CD14-positive monocyte (primary cell): ENCODE results near the gene SCN3A. TPM values are rescaled to one million over a fixed set of nuclear protein-coding genes. Genes with fewer than 3 reads are reported as not detected.

Source experiments
- DNase-seq, 3 donors: peaks; one replicate each; pipeline ENCODE4 v3.0.0-alpha.2; 2011 to 2022
- H2AFZ ChIP-seq: 2 replicates; pipeline ENCODE4 v1.6.0; 2012; ENCODE audit warnings: mild to moderate bottlenecking, low read depth, low read length, inconsistent platforms; ENCODE audit not compliant: insufficient read depth, poor library complexity, severe bottlenecking
- H3K27ac ChIP-seq, 2 donors: 1 replicate in 1 of 2; 2 replicates in 1 of 2; pipeline ENCODE4 v1.5.1; 2012 to 2013; ENCODE audit warnings: low read length in 2 of 2, control low read depth in 1 of 2, inconsistent platforms in 1 of 2, low read depth in 1 of 2, mild to moderate bottlenecking in 1 of 2
- H3K27me3 ChIP-seq, 2 donors: one replicate each; pipeline versions ENCODE4 v1.6.0 to v1.6.1; 2011 to 2013; ENCODE audit warnings: low read length in 2 of 2; ENCODE audit not compliant: control insufficient read depth in 2 of 2, insufficient read depth in 2 of 2
- H3K36me3 ChIP-seq, 2 donors: replicated peaks in 1 of 2; 1 replicate in 1 of 2; 2 replicates in 1 of 2; pipeline versions ENCODE4 v1.5.1 to v1.6.1; 2012 to 2013; ENCODE audit warnings: low read length in 2 of 2, control low read depth in 1 of 2, inconsistent platforms in 1 of 2, mild to moderate bottlenecking in 1 of 2; ENCODE audit not compliant: insufficient read depth in 2 of 2, control insufficient read depth in 1 of 2
- H3K4me1 ChIP-seq, 2 donors: 1 replicate in 1 of 2; 2 replicates in 1 of 2; pipeline versions ENCODE4 v1.5.1 to v1.6.1; 2012 to 2013; ENCODE audit warnings: low read length in 2 of 2, control low read depth in 1 of 2, inconsistent platforms in 1 of 2, mild to moderate bottlenecking in 1 of 2, moderate library complexity in 1 of 2; ENCODE audit not compliant: insufficient read depth in 2 of 2, control insufficient read depth in 1 of 2
- H3K4me2 ChIP-seq: replicated peaks from 2 replicates; pipeline ENCODE3; 2012; ENCODE audit warnings: low read length, moderate library complexity, mild to moderate bottlenecking; ENCODE audit not compliant: poor library complexity, severe bottlenecking; ENCODE audit errors: extremely low read depth
- H3K4me3 ChIP-seq, 3 experiments: fragments of 200-600 bp in 1 of 3; sonication (generic) in 1 of 3; replicated peaks in 1 of 3; 1 replicate in 2 of 3; 2 replicates in 1 of 3; pipeline ENCODE4 v1.5.1; 2011 to 2013; ENCODE audit warnings: low read length in 3 of 3, mild to moderate bottlenecking in 3 of 3, control low read depth in 2 of 3, low read depth in 2 of 3, inconsistent platforms in 1 of 3, moderate library complexity in 1 of 3
- H3K79me2 ChIP-seq: 2 replicates; pipeline ENCODE4 v1.6.0; 2012; ENCODE audit warnings: mild to moderate bottlenecking, control low read depth, inconsistent platforms, low read length, moderate library complexity; ENCODE audit not compliant: insufficient read depth
- H3K9ac ChIP-seq: 2 replicates; pipeline ENCODE4 v1.6.0; 2017; ENCODE audit warnings: low read length, mild to moderate bottlenecking; ENCODE audit not compliant: insufficient read depth, poor library complexity, severe bottlenecking
- H3K9me3 ChIP-seq, 2 donors: replicated peaks in 1 of 2; 1 replicate in 1 of 2; 2 replicates in 1 of 2; pipeline versions ENCODE4 v1.5.1 to v1.6.1; 2012 to 2013; ENCODE audit warnings: low read length in 2 of 2, control low read depth in 1 of 2; ENCODE audit not compliant: control insufficient read depth in 1 of 2, insufficient read depth in 1 of 2
- H4K20me1 ChIP-seq: 2 replicates; pipeline ENCODE4 v1.6.0; 2012; ENCODE audit warnings: mild to moderate bottlenecking, low read length, control low read depth, moderate library complexity; ENCODE audit not compliant: insufficient read depth
- H3K27ac Mint-ChIP-seq, 7 donors: one replicate each; pipeline ENCODE4 v1.8.0; 2020; ENCODE audit warnings: mild to moderate bottlenecking in 7 of 7, mixed read lengths in 7 of 7, moderate library complexity in 6 of 7, inconsistent platforms in 2 of 7
- H3K27me3 Mint-ChIP-seq, 3 donors: one replicate each; pipeline ENCODE4 v1.8.0; 2021 to 2022; ENCODE audit warnings: low read depth in 3 of 3, mild to moderate bottlenecking in 3 of 3, mixed read lengths in 3 of 3, moderate library complexity in 3 of 3, inconsistent platforms in 1 of 3
- H3K36me3 Mint-ChIP-seq, 2 donors: one replicate each; pipeline ENCODE4 v1.8.0; 2020; ENCODE audit warnings: mixed read lengths in 2 of 2, inconsistent platforms in 1 of 2, mild to moderate bottlenecking in 1 of 2
- H3K4me1 Mint-ChIP-seq: one replicate; pipeline ENCODE4 v1.8.0; 2020; ENCODE audit warnings: mild to moderate bottlenecking, mixed read lengths
- H3K4me3 Mint-ChIP-seq, 2 donors: one replicate each; pipeline ENCODE4 v1.8.0; 2020; ENCODE audit warnings: mild to moderate bottlenecking in 2 of 2, mixed read lengths in 2 of 2, moderate library complexity in 1 of 2
- H3K9me3 Mint-ChIP-seq, 7 donors: one replicate each; pipeline ENCODE4 v1.8.0; 2020 to 2022; ENCODE audit warnings: mixed read lengths in 7 of 7, mild to moderate bottlenecking in 6 of 7, moderate library complexity in 6 of 7, inconsistent platforms in 2 of 7
- CTCF ChIP-seq: fragments of 200-600 bp; IDR thresholded peaks from one replicate; pipeline ENCODE4 v1.8.0; 2022; ENCODE audit warnings: antibody characterized with exemption, mild to moderate bottlenecking
- WGBS: methylation state at CpG from one replicate; pipeline ENCODE4 v1.1.5; 2013; ENCODE audit warnings: missing lambda C conversion rate; ENCODE audit not compliant: insufficient coverage; 5-methylcytosine and 5-hydroxymethylcytosine counted together
- intact Hi-C, 2 donors: fragments of 100-400 bp; cut with micrococcal nuclease; formaldehyde crosslinking; loops; one replicate each; pipeline versions ENCODE4 v1.15.0 to v1.15.1; 2023
- polyA plus RNA-seq, 3 donors: library from polyadenylated mRNA; depleted of rRNA in 1 of 3; unstranded in 2 of 3; stranded (reverse) in 1 of 3; fragments of 300-500 nt in 2 of 3; fragments of >200 nt in 1 of 3; fragmentation: Illumina TruSeq in 2 of 3; gene quantifications; 1 replicate in 2 of 3; 2 replicates in 1 of 3; pipeline ENCODE4 v1.2.3, GENCODE V29; 2012 to 2021

The SCN3A gene
- polyA plus RNA-seq, 3 donors, result 0.03 TPM; not detected in 2

GRCh38 chr2:165147186-165148045 lies 56.4 kb downstream of the SCN3A start:
- intact Hi-C loops, result no loop called here
- H3K4me1 Mint-ChIP-seq, result no peaks in the 10 kb centered on the region

GRCh38 chr2:165144315-165144714 lies 59.5 kb downstream of the SCN3A start:
- H3K36me3 ChIP-seq, result no peaks in the 10 kb centered on the region
- no peak overlapping the region for H3K4me2 ChIP-seq
- H3K4me1 ChIP-seq, result no peaks in the 10 kb centered on the region
- no peaks in the 10 kb centered on the region for H3K79me2 ChIP-seq
- no peaks in the 10 kb centered on the region for H3K36me3 Mint-ChIP-seq
- no peak overlapping the region for H3K4me3 ChIP-seq
- no peaks in the 10 kb centered on the region for H3K27me3 Mint-ChIP-seq
- H3K27ac Mint-ChIP-seq, result no peak overlapping the region
- H3K4me3 Mint-ChIP-seq, result no peak overlapping the region
- no peaks in the 10 kb centered on the region for H3K4me1 Mint-ChIP-seq
- H3K27ac ChIP-seq, result no peak overlapping the region
- whole genome bisulfite sequencing, result 100% methylated on average over 1 of the region's 1 CpG
- intact Hi-C loops, result no loop called here
- no peak overlapping the region for H2AFZ ChIP-seq
- no peak for TF ChIP-seq CTCF
- no peaks in the 10 kb centered on the region for H3K9me3 Mint-ChIP-seq
- no peaks in the 10 kb centered on the region for H3K27me3 ChIP-seq
- H3K9ac ChIP-seq, result no peak overlapping the region
- DNase-seq, result no peak
- no peaks in the 10 kb centered on the region for H4K20me1 ChIP-seq
- H3K9me3 ChIP-seq, result no peaks in the 10 kb centered on the region

More at GRCh38 chr2:165147186-165148045, 56.4 kb downstream of the SCN3A start:
- Histone ChIP-seq H3K36me3 (no peaks in the 10 kb centered on the region), H3K27ac (no peak overlapping the region), H3K4me3 (no peak overlapping the region), H3K4me2 (no peak overlapping the region), H3K79me2 (no peaks in the 10 kb centered on the region), H3K9ac (no peak overlapping the region), H3K4me1 (no peaks in the 10 kb centered on the region), H3K27me3 (no peaks in the 10 kb centered on the region), H3K9me3 (no peaks in the 10 kb centered on the region), H2AFZ (no peak overlapping the region), H4K20me1 (no peaks in the 10 kb centered on the region)
- Mint-ChIP-seq H3K27ac (no peak overlapping the region), H3K9me3 (no peaks in the 10 kb centered on the region), H3K36me3 (no peaks in the 10 kb centered on the region), H3K4me3 (no peak overlapping the region), H3K27me3 (peaks cover 0 to 2% (median 0%) of the 10 kb centered on the region in 3 donors)
- WGBS, result 0% methylated on average over 2 of the region's 4 CpGs
- TF ChIP-seq CTCF, result no peak
- no peak for DNase-seq
